ENCODE data around the gene COX7B.

DNA sequence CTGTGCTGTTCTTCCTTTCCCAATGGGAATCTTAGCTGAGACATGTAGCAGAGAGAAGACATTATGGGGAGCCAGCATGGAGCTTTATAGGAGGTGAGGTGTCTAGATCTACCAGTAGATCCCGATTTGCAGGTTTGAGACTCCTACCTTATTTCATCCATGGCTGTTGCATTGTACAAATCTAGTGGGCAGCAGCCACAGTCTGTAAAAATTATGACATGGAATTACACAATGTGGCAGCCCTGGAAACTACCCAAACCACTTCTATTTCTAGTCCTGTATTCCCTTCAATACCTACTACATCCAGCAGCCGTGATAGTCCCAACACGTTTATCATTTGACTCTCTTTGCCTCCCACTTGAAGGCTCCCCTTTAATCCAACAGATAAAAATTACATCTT, 19.3 kb downstream of the COX7B start:
- no peak for TF ChIP-seq POLR2AphosphoS5 (IDR thresholded peaks at IDR 0.05; ENCODE audit: low read depth, low read length)
- no peak for TF ChIP-seq TAF1 (IDR thresholded peaks at IDR 0.05; ENCODE audit: low read depth, low read length)
- no peak for TF ChIP-seq POLR2A (IDR thresholded peaks at IDR 0.05; ENCODE audit: low read depth, low read length)

All from GM12891 (cell line).